Peyer's patch (tissue), 4 donors: ENCODE results near the gene TSPAN7.

Experiments
- CTCF ChIP-seq, 6 experiments: fragments of 450-650 bp in 4 of 6; fragments of 200-600 bp in 2 of 6; sonication (generic) in 1 of 6; IDR thresholded peaks; one replicate each; pipeline ENCODE4 v1.5.1; 2017 to 2019; ENCODE audit warnings: antibody characterized with exemption in 6 of 6, mild to moderate bottlenecking in 3 of 6, moderate library complexity in 1 of 6
- POLR2A ChIP-seq, 2 donors: fragments of 450-650 bp; IDR thresholded peaks; one replicate each; pipeline ENCODE4 v1.5.1; 2017; ENCODE audit warnings: antibody characterized with exemption in 2 of 2, mild to moderate bottlenecking in 2 of 2, moderate library complexity in 2 of 2

GRCh38 chrX:38513112-38513742, 48.1 kb upstream of the TSPAN7 start:
- TF ChIP-seq CTCF (IDR thresholded peaks at IDR 0.05) (no peak), POLR2A (IDR thresholded peaks at IDR 0.05) (no peak)
